Naive thymus-derived CD8-positive, alpha-beta T cell (primary cell): ENCODE results near the gene ZNF200. TPM values are rescaled to one million over a fixed set of nuclear protein-coding genes. Genes with fewer than 3 reads are reported as not detected.
"Not testable (repeated sequence)": the region's sequence is repeated elsewhere in the genome, so short reads cannot be mapped to it uniquely, and the experiment has no call there.

Experiments used
- ATAC-seq, 2 donors: fragments of 150-1000 bp; cut with Tn5 transposase in 1 of 2; sonication (Bioruptor Pico), chemical (Tn5 transposase) in 1 of 2; 1 replicate in 1 of 2; 2 replicates in 1 of 2; pipeline ENCODE4 v1.10.0; 2021; ENCODE audit warnings: mild to moderate bottlenecking in 2 of 2, moderate library complexity in 2 of 2
- POLR2A ChIA-PET: fragments of 350-600 bp; sonication (Branson Sonifier 250); formaldehyde crosslinking; loops from one replicate; lab custom pipeline; 2021; ENCODE audit warnings: antibody characterized with exemption; lab: Charles Lee
- DNase-seq, 10 donors: peaks; one replicate each; pipeline versions ENCODE4 v3.0.0 to v3.0.0-alpha.2; 2020 to 2022
- H3K27ac Mint-ChIP-seq, 10 donors: one replicate each; pipeline ENCODE4 v1.8.0; 2020 to 2022; ENCODE audit warnings: mild to moderate bottlenecking in 10 of 10, mixed read lengths in 10 of 10, moderate library complexity in 4 of 10, inconsistent platforms in 1 of 10
- H3K27me3 Mint-ChIP-seq, 5 donors: one replicate each; pipeline ENCODE4 v1.8.0; 2021 to 2022; ENCODE audit warnings: mixed read lengths in 5 of 5
- H3K36me3 Mint-ChIP-seq, 3 donors: one replicate each; pipeline ENCODE4 v1.8.0; 2020 to 2022; ENCODE audit warnings: mixed read lengths in 3 of 3, mild to moderate bottlenecking in 2 of 3, inconsistent platforms in 1 of 3
- H3K4me1 Mint-ChIP-seq, 4 donors: one replicate each; pipeline ENCODE4 v1.8.0; 2021 to 2022; ENCODE audit warnings: mixed read lengths in 4 of 4
- H3K4me3 Mint-ChIP-seq, 10 donors: one replicate each; pipeline ENCODE4 v1.8.0; 2020 to 2022; ENCODE audit warnings: mild to moderate bottlenecking in 10 of 10, mixed read lengths in 10 of 10, moderate library complexity in 6 of 10, inconsistent platforms in 1 of 10
- H3K9me3 Mint-ChIP-seq, 9 donors: one replicate each; pipeline ENCODE4 v1.8.0; 2020 to 2022; ENCODE audit warnings: mixed read lengths in 9 of 9, mild to moderate bottlenecking in 3 of 9, inconsistent platforms in 1 of 9, moderate library complexity in 1 of 9
- polyA plus RNA-seq, 3 donors: library from polyadenylated mRNA; unstranded; fragments of 300-500 nt; fragmentation: Illumina TruSeq; gene quantifications; one replicate each; pipeline ENCODE4 v1.2.3, GENCODE V29; 2021
- total RNA-seq, 8 experiments: library from RNA in 2 of 8; stranded (reverse) in 2 of 8; gene quantifications; one replicate each; pipeline ENCODE4 v1.2.3 and lab custom pipeline; 2021 to 2026

Gene ZNF200
- total RNA-seq (10 to 100 TPM; 24.5 to 25.8 TPM), polyA plus RNA-seq (10 to 100 TPM in 2 of 3 donors, 1 to 10 TPM in 1; 6.8 to 14.3 (median 13.9) TPM), total RNA-seq (lab: John Stamatoyannopoulos, UW) (18.7 to 33.8 (median 29.5) reads per million in 6 experiments)

- Mint-ChIP-seq H3K27me3 (peaks cover 0 to under 1% (median 0%) of the 10 kb centered on the region in 5 donors), H3K4me3 (peak within 1 kb of the TSS; percentile 92 to 99 (median 95)), H3K27ac (peak within 1 kb of the TSS; percentile 90 to 99 (median 98)), H3K36me3 (peaks cover 22 to 35% (median 35%) of the 10 kb centered on the region in 3 donors), H3K9me3 (peaks cover 0 to 15% (median 10%) of the 10 kb centered on the region in 9 donors), H3K4me1 (peaks cover 18 to 39% (median 34%) of the 10 kb centered on the region in 4 donors)
- DNase-seq: peak; percentile 85 to 99 (median 92)
- POLR2A ChIA-PET: interaction anchor here (0.6 to 4.0 kb wide), 23 partner anchors 9 to 222 kb away, joined by 3 to 25 read pairs (median 5); partner anchors contain the start of genes NAA60, ZNF174, ZNF263 and ZNF597
- peak; percentile 92 to 94 for ATAC-seq
Measured at GRCh38 chr16:3234857-3235561, at the start of gene ZNF200. Gene ZNF200, minus strand, starts transcription at chr16:3235158. Its CDS starts 1,403 bp downstream, at chr16:3233755.

- ATAC-seq (no peak), DNase-seq (no peak)
- Mint-ChIP-seq H3K27me3 (no peaks in the 10 kb centered on the region), H3K36me3 (peaks cover 18 to 48% (median 47%) of the 10 kb centered on the region in 3 donors), H3K9me3 (peaks cover 0 to 38% (median 10%) of the 10 kb centered on the region in 9 donors), H3K4me1 (peaks cover 15 to 47% (median 39%) of the 10 kb centered on the region in 4 donors), H3K4me3 (peak overlapping the region; percentile 90 to 98 (median 96)), H3K27ac (peak overlapping the region; percentile 94 to 99 (median 98))
- POLR2A ChIA-PET: interaction anchor here (0.5 to 5.0 kb wide), 31 partner anchors 11 to 280 kb away, joined by 3 to 59 read pairs (median 4); partner anchors contain the start of genes CLUAP1, NAA60, TIGD7 and ZNF174
Measured at GRCh38 chr16:3283543-3284447, 48.8 kb upstream of the ZNF200 start.

GRCh38 chr16:3282730-3283542, 48.0 kb upstream of the ZNF200 start, which contains the start of gene ZNF263:
Gene ZNF263, plus strand, starts transcription at chr16:3283491. Its CDS starts 328 bp downstream, at chr16:3283819.
- Mint-ChIP-seq H3K9me3 (peaks cover 0 to 30% (median 7%) of the 10 kb centered on the region in 9 donors), H3K36me3 (peaks cover 18 to 39% (median 39%) of the 10 kb centered on the region in 3 donors), H3K4me1 (peaks cover 15 to 47% (median 39%) of the 10 kb centered on the region in 4 donors), H3K27me3 (no peaks in the 10 kb centered on the region), H3K4me3 (peak within 1 kb of the TSS; percentile 90 to 98 (median 96)), H3K27ac (peak within 1 kb of the TSS; percentile 94 to 99 (median 98))
- DNase-seq: peak; percentile 88 to 98 (median 92)
- ATAC-seq: peak; percentile 89 to 90
- POLR2A ChIA-PET: interaction anchor here (0.5 to 5.0 kb wide), 32 partner anchors 10 to 279 kb away, joined by 3 to 59 read pairs (median 4); partner anchors contain the start of genes CLUAP1, NAA60, TIGD7 and ZNF174

- Mint-ChIP-seq H3K27ac (peak overlapping the region; percentile 89 to 99 (median 96)), H3K27me3 (no peaks in the 10 kb centered on the region), H3K9me3 (peaks cover 0 to 22% (median 7%) of the 10 kb centered on the region in 9 donors), H3K4me1 (peaks cover 15 to 47% (median 39%) of the 10 kb centered on the region in 4 donors), H3K36me3 (peaks cover 18 to 32% (median 31%) of the 10 kb centered on the region in 3 donors), H3K4me3 (peak overlapping the region; percentile 90 to 98 (median 96))
- POLR2A ChIA-PET: interaction anchor here (0.5 to 5.0 kb wide), 30 partner anchors 10 to 278 kb away, joined by 3 to 59 read pairs (median 5); partner anchors contain the start of genes CLUAP1, NAA60, TIGD7 and ZNF174
- peak; percentile 12 to 28 for ATAC-seq
- DNase-seq: no peak
Measured at GRCh38 chr16:3282103-3282729, 47.3 kb upstream of the ZNF200 start.

GRCh38 chr16:3281222-3281820, 46.4 kb upstream of the ZNF200 start:
- H3K27ac Mint-ChIP-seq: peak overlapping the region in 2 of 10 donors; percentile 19 to 65
- peaks cover 0 to 17% (median 5%) of the 10 kb centered on the region in 9 donors for H3K9me3 Mint-ChIP-seq
- H3K4me1 Mint-ChIP-seq: peaks cover 15 to 42% (median 37%) of the 10 kb centered on the region in 4 donors
- ATAC-seq (no peak), DNase-seq (no peak)
- POLR2A ChIA-PET: interaction anchor here (2.3 kb wide), 1 partner anchor 9 kb away, joined by 12 read pairs; no protein-coding TSS in a partner anchor
- peaks cover 13 to 23% (median 22%) of the 10 kb centered on the region in 3 donors for H3K36me3 Mint-ChIP-seq
- no peaks in the 10 kb centered on the region for H3K27me3 Mint-ChIP-seq
- H3K4me3 Mint-ChIP-seq: peak overlapping the region in 8 of 10 donors; percentile 8 to 97 (median 72)

- no peaks in the 10 kb centered on the region for H3K27me3 Mint-ChIP-seq
- ATAC-seq: no peak
- peak overlapping the region in 1 of 10 donors; percentile 16 for H3K27ac Mint-ChIP-seq
- H3K4me1 Mint-ChIP-seq: peaks cover 0 to 12% (median 2%) of the 10 kb centered on the region in 4 donors
- no peak overlapping the region for H3K4me3 Mint-ChIP-seq
- H3K9me3 Mint-ChIP-seq: peaks cover 0 to 16% (median 0%) of the 10 kb centered on the region in 9 donors
- DNase-seq: no peak
- POLR2A ChIA-PET: interaction anchor here (0.5 to 2.3 kb wide), 6 partner anchors 10 to 995 kb away, joined by 3 to 17 read pairs (median 6); no protein-coding TSS in a partner anchor
- no peaks in the 10 kb centered on the region for H3K36me3 Mint-ChIP-seq
Measured at GRCh38 chr16:3276679-3277078, 41.7 kb upstream of the ZNF200 start.

- Mint-ChIP-seq H3K4me3 (no peak overlapping the region), H3K27me3 (no peaks in the 10 kb centered on the region), H3K9me3 (peaks cover 0 to 18% (median 0%) of the 10 kb centered on the region in 9 donors), H3K4me1 (peaks cover 0 to 9% (median 2%) of the 10 kb centered on the region in 4 donors), H3K36me3 (peaks cover 0 to 2% (median under 1%) of the 10 kb centered on the region in 3 donors), H3K27ac (no peak overlapping the region)
- no peak for ATAC-seq
- POLR2A ChIA-PET: no interaction called here
- DNase-seq: no peak
Measured at GRCh38 chr16:3274947-3275346, 40.0 kb upstream of the ZNF200 start.

GRCh38 chr16:3274490-3274889, 39.5 kb upstream of the ZNF200 start:
- Mint-ChIP-seq H3K4me3 (no peak overlapping the region), H3K4me1 (peaks cover 0 to 9% (median under 1%) of the 10 kb centered on the region in 4 donors), H3K27me3 (no peaks in the 10 kb centered on the region), H3K9me3 (peaks cover 0 to 19% (median 0%) of the 10 kb centered on the region in 9 donors), H3K36me3 (peaks cover 0 to 4% (median 3%) of the 10 kb centered on the region in 3 donors), H3K27ac (no peak overlapping the region)
- DNase-seq (no peak), ATAC-seq (no peak)
- POLR2A ChIA-PET: no interaction called here

- not testable (repeated sequence) for DNase-seq, H3K27ac Mint-ChIP-seq, H3K27me3 Mint-ChIP-seq, ATAC-seq, H3K4me3 Mint-ChIP-seq
- H3K9me3 Mint-ChIP-seq: peaks cover 0 to 21% (median 0%) of the 10 kb centered on the region in 9 donors
- H3K4me1 Mint-ChIP-seq: peaks cover 0 to 18% (median 5%) of the 10 kb centered on the region in 4 donors
- POLR2A ChIA-PET: interaction anchor here (1.2 kb wide), 1 partner anchor 137 kb away, joined by 3 read pairs; no protein-coding TSS in a partner anchor
- peaks cover 4 to 26% (median 21%) of the 10 kb centered on the region in 3 donors for H3K36me3 Mint-ChIP-seq
Measured at GRCh38 chr16:3271281-3271680, 36.3 kb upstream of the ZNF200 start.

- Mint-ChIP-seq H3K9me3 (peaks cover 0 to 19% (median 0%) of the 10 kb centered on the region in 9 donors), H3K4me1 (peaks cover 0 to 20% (median 7%) of the 10 kb centered on the region in 4 donors), H3K36me3 (peaks cover 4 to 27% (median 22%) of the 10 kb centered on the region in 3 donors)
- H3K27ac Mint-ChIP-seq, H3K4me3 Mint-ChIP-seq, ATAC-seq, H3K27me3 Mint-ChIP-seq, DNase-seq: not testable (repeated sequence)
- POLR2A ChIA-PET: interaction anchor here (1.2 kb wide), 1 partner anchor 138 kb away, joined by 3 read pairs; no protein-coding TSS in a partner anchor
Measured at GRCh38 chr16:3270718-3271117, 35.8 kb upstream of the ZNF200 start.
